Inferior parietal cortex (tissue), 1 donor: ENCODE results near the gene SLC6A11.

ENCODE experiments used
- DNase-seq: peaks from one replicate; pipeline ENCODE4 v3.0.0-alpha.2; 2016; ENCODE audit errors: extremely low spot score

SLC6A11 gene

GRCh38 chr3:10887015-10887414, 71.0 kb downstream of the SLC6A11 start:
- no peak for DNase-seq

DNA sequence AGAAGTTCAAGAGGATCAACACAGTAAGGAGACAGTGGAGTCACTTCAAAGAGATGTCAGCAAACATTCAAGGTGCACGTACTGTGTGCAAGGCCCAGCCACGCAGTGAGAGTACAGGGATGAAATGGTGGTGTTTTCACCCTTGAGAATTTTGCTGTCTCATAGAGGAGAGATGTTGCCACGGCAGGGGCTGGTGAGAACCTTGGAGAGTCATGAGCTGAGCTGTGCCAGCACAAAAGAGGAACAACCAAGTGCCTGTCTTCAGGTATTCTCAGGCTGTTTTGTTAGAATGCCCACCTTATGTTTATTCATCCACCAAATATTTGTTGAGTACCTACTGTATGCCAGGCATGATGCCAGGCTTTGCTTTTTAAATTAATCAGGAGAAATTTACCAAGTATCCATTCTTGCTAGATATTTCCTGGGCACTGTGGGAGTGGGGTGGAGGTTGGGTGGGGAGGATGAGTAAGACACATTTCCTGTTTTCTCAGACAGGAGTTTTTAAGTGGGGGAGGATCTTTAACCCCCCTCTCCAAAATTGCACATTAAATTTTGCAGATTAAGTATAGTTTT, 72.6 kb downstream of the SLC6A11 start:
- no peak for DNase-seq

DNA sequence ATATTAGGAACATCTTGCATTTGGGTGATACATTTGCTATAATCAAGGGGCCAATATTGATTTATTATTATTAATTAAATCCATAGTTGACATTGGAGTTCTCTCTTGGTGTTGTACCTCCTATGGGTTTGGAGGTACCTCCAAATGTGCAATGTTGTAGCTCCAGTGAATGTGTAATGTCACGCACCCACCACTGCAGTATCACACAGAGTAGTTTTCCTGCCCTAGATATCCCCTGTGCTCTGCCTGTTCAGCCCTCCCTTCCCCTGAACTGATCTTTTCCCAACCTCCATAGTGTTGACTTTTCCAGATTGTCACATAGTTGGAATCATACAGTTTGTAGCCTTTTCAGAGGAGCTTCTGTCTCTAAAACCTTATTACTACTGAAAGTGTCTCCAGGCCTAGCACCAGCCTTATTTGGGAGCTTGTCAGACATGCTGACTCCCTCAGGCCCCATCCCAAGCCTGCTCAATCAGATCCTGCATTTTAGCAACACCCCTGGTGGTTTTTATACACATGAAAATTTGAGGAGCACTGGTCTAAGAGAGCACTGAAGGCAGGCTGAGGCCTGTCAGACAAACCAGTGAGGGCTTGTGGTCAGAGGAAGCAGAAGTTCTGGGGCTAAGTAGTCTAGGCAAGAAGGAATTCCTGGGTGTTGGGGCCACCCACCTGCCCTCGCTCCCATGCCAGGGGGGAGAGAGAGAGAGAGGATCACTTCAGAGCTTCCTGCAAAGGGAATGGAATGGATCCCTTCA, 73.4 kb downstream of the SLC6A11 start:
- DNase-seq, result no peak

GRCh38 chr3:10890665-10891064, 74.6 kb downstream of the SLC6A11 start:
- DNase-seq, result no peak

GRCh38 chr3:10892622-10893021, 76.6 kb downstream of the SLC6A11 start:
- no peak for DNase-seq

DNA sequence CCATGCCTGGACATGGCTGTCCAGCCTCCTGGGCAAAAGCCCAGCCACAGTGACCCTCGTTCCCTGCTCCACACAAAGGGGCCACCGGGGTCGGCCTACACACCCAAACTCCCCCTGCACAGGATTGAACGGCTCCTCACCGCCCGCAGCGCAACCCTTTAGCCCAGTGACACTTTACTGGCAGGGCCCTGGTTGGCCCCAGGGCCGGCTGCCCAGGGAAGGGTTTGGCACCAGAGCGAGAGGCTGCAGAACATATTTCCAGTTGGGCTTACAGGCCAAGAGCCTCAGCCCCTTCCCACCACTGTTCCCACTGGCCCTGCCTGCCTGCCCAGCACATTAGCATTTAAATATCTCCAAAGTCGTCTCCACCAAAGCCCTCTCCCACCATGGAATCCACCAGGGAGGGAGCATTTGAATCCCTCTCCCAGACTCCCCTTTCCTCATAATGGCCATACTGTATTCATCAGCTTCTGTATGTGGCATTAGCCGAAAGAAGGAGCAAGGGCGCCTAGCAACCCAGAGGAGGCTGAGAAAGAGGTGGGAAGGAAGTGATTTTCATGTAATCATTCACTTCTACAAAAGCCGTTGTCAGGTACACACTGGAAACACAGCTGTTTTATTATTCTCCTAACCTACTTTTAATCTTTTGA, 85.4 kb downstream of the SLC6A11 start:
- no peak for DNase-seq

GRCh38 chr3:10907262-10907661, 91.2 kb downstream of the SLC6A11 start:
- no peak for DNase-seq

- no peak for DNase-seq
These were observed 94.3 kb downstream of the SLC6A11 start for GRCh38 chr3:10910367-10910766.

DNA sequence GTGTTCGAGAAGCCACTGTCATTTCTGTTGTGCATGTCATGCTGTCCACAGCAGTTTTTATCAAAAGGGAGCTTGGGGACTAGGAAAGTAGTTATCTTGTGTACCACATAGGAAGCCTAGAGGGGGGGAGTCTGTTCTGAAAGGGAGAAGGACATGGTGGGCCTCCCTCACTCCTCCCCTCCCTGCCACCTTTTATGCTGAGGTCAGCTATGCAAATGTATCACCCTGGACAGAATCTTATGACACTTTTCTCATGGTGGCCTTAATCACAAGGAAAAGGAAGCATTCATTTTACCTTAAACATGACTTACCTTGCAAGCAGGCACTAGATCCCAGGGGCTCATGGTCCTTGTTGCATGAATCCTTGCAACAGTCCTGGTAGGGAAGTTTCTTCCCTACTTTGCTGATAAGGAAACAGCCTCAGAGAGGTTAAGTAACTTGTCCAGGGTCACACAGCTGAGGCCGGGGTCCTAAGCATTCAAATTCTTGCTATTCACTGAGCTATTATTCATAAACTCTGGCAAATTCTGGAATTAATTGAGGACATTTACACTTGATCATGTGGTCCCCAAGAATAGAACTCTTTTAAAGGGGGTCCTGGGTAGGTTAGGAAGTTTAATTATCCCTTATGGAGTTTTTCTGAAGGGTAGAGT, 95.4 kb downstream of the SLC6A11 start:
- DNase-seq, result no peak

GRCh38 chr3:10912786-10913185, 96.8 kb downstream of the SLC6A11 start:
- no peak for DNase-seq

GRCh38 chr3:10915376-10915775, 99.3 kb downstream of the SLC6A11 start:
- no peak for DNase-seq

- DNase-seq, result no peak
These were observed 101.1 kb downstream of the SLC6A11 start for GRCh38 chr3:10917176-10917575.

DNA sequence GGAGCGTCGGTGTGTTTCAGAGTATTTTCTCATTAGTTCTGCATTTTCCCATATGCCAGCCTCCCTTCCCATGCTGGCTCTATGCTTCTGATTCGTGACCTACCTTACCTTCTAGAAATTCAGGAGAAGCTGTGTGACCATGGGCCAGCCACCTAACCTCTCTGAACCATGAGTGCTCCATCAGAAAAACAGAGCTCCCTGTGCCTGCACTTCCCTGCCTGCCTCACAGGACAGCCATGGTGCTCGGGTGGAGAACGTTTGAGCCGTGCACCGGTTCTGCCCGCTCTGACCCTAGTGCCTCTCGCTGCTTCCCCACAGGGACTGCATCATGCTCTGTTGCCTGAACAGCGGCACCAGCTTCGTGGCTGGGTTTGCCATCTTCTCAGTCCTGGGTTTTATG, 102.0 kb downstream of the SLC6A11 start:
- no peak for DNase-seq

GRCh38 chr3:10919636-10920035, 103.6 kb downstream of the SLC6A11 start:
- no peak for DNase-seq

DNA sequence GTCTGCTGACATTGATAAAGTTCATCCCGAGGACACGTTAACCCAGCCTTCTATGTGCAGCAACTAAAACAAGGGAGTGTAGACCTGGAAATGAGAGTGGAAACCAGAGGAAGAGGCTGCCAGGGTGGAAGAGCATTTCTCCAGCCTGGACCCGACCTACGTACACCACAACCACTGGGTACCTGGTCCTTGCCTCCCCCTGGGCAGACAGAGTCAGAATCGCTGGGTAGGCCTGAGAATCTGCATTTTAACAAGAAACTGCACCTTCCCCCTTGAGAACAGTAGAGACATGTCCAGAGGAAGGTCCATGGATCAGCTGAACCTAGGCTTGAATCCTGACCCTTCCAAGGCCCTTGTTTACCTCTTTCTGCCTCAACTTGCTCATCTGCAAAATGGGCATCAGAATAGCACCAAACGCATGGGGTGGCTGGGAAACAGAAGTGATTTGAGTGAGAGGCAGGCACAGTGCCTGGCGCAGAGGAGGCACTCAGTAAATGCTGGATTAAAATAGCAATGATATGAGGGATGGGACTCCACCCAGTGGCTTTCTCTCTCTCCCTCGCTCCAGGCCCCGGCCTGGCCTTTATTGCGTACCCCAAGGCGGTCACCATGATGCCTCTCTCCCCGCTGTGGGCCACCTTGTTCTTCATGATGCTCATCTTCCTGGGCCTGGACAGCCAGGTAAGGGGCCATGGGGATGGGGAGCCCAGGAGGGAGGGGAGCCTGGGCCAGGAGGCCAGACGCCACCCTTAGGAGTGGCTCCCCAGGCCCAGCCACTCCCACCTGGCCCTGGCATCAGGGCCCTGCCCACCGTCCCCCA, 109.6 kb downstream of the SLC6A11 start:
- DNase-seq, result no peak

DNA sequence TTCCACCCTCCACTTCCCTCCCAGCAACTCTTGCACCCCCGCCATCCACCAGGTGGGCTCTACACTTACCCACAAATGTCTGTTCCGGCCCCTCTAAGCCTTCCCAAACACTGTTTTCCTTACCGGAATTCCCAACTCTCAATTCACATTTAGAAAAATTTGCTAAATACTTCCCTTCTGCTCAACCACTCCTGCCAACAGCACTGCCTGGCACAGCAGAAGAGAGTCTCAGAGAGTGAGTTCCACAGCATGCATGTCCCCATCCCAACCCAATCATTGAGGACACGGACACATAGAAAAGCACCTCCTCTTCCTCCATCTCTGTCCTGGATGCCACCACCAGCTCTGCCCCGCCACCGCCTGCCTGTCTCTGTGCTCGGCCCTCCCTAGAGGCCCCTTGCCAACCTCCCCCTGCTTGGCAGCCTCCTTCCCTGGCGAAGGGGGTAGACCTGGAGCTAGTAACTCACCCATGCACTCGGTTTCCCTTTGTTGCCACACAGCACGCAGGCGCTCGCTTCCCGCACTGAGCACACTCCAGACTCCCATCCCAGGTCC, 110.3 kb downstream of the SLC6A11 start:
- DNase-seq, result no peak

- no peak for DNase-seq
These were observed 110.9 kb downstream of the SLC6A11 start for GRCh38 chr3:10926811-10927521.

- no peak for DNase-seq
These were observed 111.5 kb downstream of the SLC6A11 start for GRCh38 chr3:10927551-10927950.

DNA sequence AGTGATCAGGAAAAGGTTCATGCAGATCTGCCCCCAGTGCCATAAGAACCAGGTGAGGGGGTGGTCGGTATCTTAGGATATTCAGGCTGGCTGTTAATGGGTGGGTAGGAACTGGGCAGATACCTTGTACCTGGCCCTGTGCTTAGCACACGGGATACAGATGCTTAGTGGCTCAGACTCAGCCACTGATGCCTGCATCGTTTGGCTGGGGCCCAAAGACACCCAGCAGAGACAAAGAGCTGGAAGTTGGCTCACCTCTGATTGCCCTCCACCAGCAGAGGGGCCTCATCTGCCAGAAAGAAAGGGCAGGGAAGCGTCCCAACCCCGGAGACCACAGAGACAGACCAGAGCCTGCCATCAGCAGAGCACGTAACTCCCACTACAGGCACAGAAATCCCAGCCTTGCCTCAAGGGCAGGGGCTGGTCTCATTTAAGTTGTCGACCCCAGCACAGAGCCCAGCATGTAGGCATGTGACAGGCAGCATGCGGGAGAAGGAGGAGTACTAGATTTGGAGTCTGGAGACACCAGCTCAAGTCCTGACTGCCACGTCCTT, 112.5 kb downstream of the SLC6A11 start:
- DNase-seq, result no peak

GRCh38 chr3:10928961-10929471, 113.0 kb downstream of the SLC6A11 start:
- DNase-seq, result no peak
